HG03378 (cell line): ENCODE data around the gene PDF.

Experiments
- ATAC-seq: cut with Tn5 transposase; IDR thresholded peaks from one replicate; pipeline ENCODE4 v1.9.1; 2021; ENCODE audit warnings: mild to moderate bottlenecking, moderate library complexity; ENCODE audit not compliant: unreplicated experiment

The PDF gene

GRCh38 chr16:69286941-69287713 lies 43.3 kb downstream of the PDF start:
- no peak for ATAC-seq

DNA sequence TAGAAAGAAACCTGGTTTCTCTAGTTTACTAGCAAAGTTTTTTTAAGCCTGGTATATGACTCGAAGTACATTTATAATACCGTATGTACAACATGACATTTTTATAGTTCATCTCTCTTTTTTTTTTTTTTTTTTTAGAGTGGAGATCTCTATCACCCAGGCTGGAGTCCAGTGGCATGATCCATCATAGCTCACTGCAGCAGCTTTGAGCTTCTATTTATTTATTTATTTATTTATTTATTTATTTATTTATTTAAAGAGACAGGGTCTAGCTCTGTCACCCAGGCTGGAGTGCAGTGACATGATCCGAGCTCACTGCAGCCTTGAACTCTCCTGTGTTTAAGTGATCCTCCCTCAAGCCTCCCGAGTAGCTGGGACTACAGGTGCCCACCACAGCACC lies 45.1 kb downstream of the PDF start:
- no peak for ATAC-seq

- no peak for ATAC-seq
Observed at GRCh38 chr16:69283851-69284250, 46.5 kb downstream of the PDF start.

- ATAC-seq, result no peak
Observed at GRCh38 chr16:69277413-69277812, 53.0 kb downstream of the PDF start.
